ENCODE measurements around the gene PHOSPHO1.

- TF ChIP-seq CTCF (conservative IDR thresholded peaks at IDR 0.05; ENCODE audit: low read depth, low read length) (no peak), EZH2 (IDR thresholded peaks at IDR 0.05; ENCODE audit: borderline replicate concordance, low read depth, low read length, poor library complexity, severe bottlenecking) (no peak)
Measured at GRCh38 chr17:49259663-49260010, 29.1 kb upstream of the PHOSPHO1 start.

All from A673 (cell line).